Smooth muscle cell (in vitro differentiated cells): ENCODE data around the gene PRDM1. TPM values are rescaled to one million over a fixed set of nuclear protein-coding genes. Genes with fewer than 3 reads are reported as not detected.

ENCODE experiments used
- DNase-seq: peaks from one replicate; lab custom pipeline; 2025; ENCODE audit not compliant: unreplicated experiment; lab: John Stamatoyannopoulos, UW
- H2AFZ ChIP-seq: fragments of 200-600 bp; sonication (generic); 2 replicates; pipeline ENCODE4 v1.6.0; 2016; ENCODE audit warnings: antibody characterized with exemption, low read depth, mild to moderate bottlenecking
- H3F3A ChIP-seq: fragments of 200-600 bp; sonication (generic); 2 replicates; pipeline ENCODE4 v1.6.0; 2017; ENCODE audit warnings: antibody characterized with exemption, low read depth
- H3K27ac ChIP-seq: fragments of 200-600 bp; sonication (generic); 2 replicates; pipeline ENCODE4 v1.5.1; 2016; ENCODE audit warnings: low read depth, mild to moderate bottlenecking
- H3K27me3 ChIP-seq: fragments of 200-600 bp; sonication (generic); 2 replicates; pipeline ENCODE4 v1.6.1; 2016; ENCODE audit warnings: low read depth, mild to moderate bottlenecking
- H3K36me3 ChIP-seq: fragments of 200-600 bp; sonication (generic); 2 replicates; pipeline ENCODE4 v1.5.1; 2016; ENCODE audit warnings: low read depth
- H3K4me1 ChIP-seq: fragments of 200-600 bp; sonication (generic); 2 replicates; pipeline ENCODE4 v1.5.1; 2016; ENCODE audit warnings: low read depth
- H3K4me2 ChIP-seq: fragments of 200-600 bp; sonication (generic); 2 replicates; pipeline ENCODE4 v1.6.0; 2016; ENCODE audit warnings: mild to moderate bottlenecking
- H3K4me3 ChIP-seq: fragments of 200-600 bp; sonication (generic); 2 replicates; pipeline ENCODE4 v1.5.1; 2016; ENCODE audit warnings: mild to moderate bottlenecking
- H3K79me2 ChIP-seq: fragments of 200-600 bp; sonication (generic); 2 replicates; pipeline ENCODE4 v1.6.0; 2016; ENCODE audit warnings: low read depth, mild to moderate bottlenecking
- H3K9ac ChIP-seq: fragments of 200-600 bp; sonication (generic); 2 replicates; pipeline ENCODE4 v1.6.0; 2016; ENCODE audit warnings: low read depth
- H3K9me3 ChIP-seq: fragments of 200-600 bp; sonication (generic); replicated peaks from 2 replicates; pipeline ENCODE4 v1.5.1; 2016; ENCODE audit warnings: low read depth
- H4K20me1 ChIP-seq: fragments of 200-600 bp; sonication (generic); 2 replicates; pipeline ENCODE4 v1.6.0; 2016; ENCODE audit warnings: low read depth
- CTCF ChIP-seq: fragments of 200-600 bp; sonication (generic); IDR thresholded peaks from 2 replicates; pipeline ENCODE4 v1.5.1; 2017; ENCODE audit warnings: borderline replicate concordance, mild to moderate bottlenecking, antibody characterized with exemption; ENCODE audit not compliant: insufficient read depth, poor library complexity, severe bottlenecking
- WGBS: methylation state at CpG from one replicate; pipeline ENCODE4 v1.1.7; 2016; ENCODE audit warnings: low lambda C conversion rate; 5-methylcytosine and 5-hydroxymethylcytosine counted together
- polyA plus RNA-seq: library from polyadenylated mRNA; unstranded; fragments of >200 nt; fragmentation: Nextera tagmentation; extraction: Ambion mirVana; gene quantifications from 2 replicates; pipeline ENCODE4 v1.2.1, GENCODE V29; 2016
- total RNA-seq: library from RNA; depleted of rRNA; stranded (reverse); fragments of >200 nt; gene quantifications from 2 replicates; pipeline ENCODE4 v1.2.3, GENCODE V29; 2014

Gene PRDM1
- total and polyA plus RNA-seq, 2 experiments from 2014 or later, result 15.1 to 15.6 TPM

- no peaks in the 10 kb centered on the region for H3K9me3 ChIP-seq
- TF ChIP-seq CTCF, result no peak
- DNase-seq, result no peak
- WGBS, result 21% methylated on average over 19 of the region's 19 CpGs
- peak overlapping the region; percentile 59 for H3K9ac ChIP-seq
- H2AFZ ChIP-seq, result peak overlapping the region; percentile 75
- peak overlapping the region; percentile 80 for H3K4me2 ChIP-seq
- peaks cover 13% of the 10 kb centered on the region for H3K79me2 ChIP-seq
- H4K20me1 ChIP-seq, result peaks cover 17% of the 10 kb centered on the region
- peaks cover 43% of the 10 kb centered on the region for H3K4me1 ChIP-seq
- peak overlapping the region; percentile 85 for H3K27ac ChIP-seq
- H3K4me3 ChIP-seq, result peak overlapping the region; percentile 45
- H3K36me3 ChIP-seq, result peaks cover 7% of the 10 kb centered on the region
- no peaks in the 10 kb centered on the region for H3K27me3 ChIP-seq
- peaks cover 12% of the 10 kb centered on the region for H3F3A ChIP-seq
Observed at GRCh38 chr6:106097411-106098231, 11.5 kb downstream of the PRDM1 start.

- no peaks in the 10 kb centered on the region for H3K27me3 ChIP-seq
- peaks cover 19% of the 10 kb centered on the region for H4K20me1 ChIP-seq
- 28% methylated on average over 19 of the region's 19 CpGs for WGBS
- peaks cover 12% of the 10 kb centered on the region for H3F3A ChIP-seq
- no peak for TF ChIP-seq CTCF
- H2AFZ ChIP-seq, result peak overlapping the region; percentile 75
- no peak for DNase-seq
- peaks cover 7% of the 10 kb centered on the region for H3K36me3 ChIP-seq
- no peaks in the 10 kb centered on the region for H3K9me3 ChIP-seq
- peak overlapping the region; percentile 85 for H3K27ac ChIP-seq
- peak overlapping the region; percentile 45 for H3K4me3 ChIP-seq
- peaks cover 43% of the 10 kb centered on the region for H3K4me1 ChIP-seq
- peak overlapping the region; percentile 80 for H3K4me2 ChIP-seq
- H3K79me2 ChIP-seq, result peaks cover 4% of the 10 kb centered on the region
- H3K9ac ChIP-seq, result peak overlapping the region; percentile 59
Observed at GRCh38 chr6:106098383-106099234, 12.5 kb downstream of the PRDM1 start.

- Histone ChIP-seq H3K36me3 (peaks cover 7% of the 10 kb centered on the region), H3K4me2 (peak overlapping the region; percentile 80), H3K27me3 (no peaks in the 10 kb centered on the region), H4K20me1 (peaks cover 23% of the 10 kb centered on the region), H3K9ac (peak overlapping the region; percentile 43), H3K4me3 (peak overlapping the region; percentile 45), H3K9me3 (no peaks in the 10 kb centered on the region), H3K27ac (peak overlapping the region; percentile 85), H3F3A (peaks cover 12% of the 10 kb centered on the region), H3K79me2 (no peaks in the 10 kb centered on the region), H3K4me1 (peaks cover 43% of the 10 kb centered on the region), H2AFZ (peak overlapping the region; percentile 75)
- no peak for TF ChIP-seq CTCF
- no peak for DNase-seq
- WGBS, result 51% methylated on average over 7 of the region's 7 CpGs
Observed at GRCh38 chr6:106099235-106099537, 13.1 kb downstream of the PRDM1 start.
